A172 (cell line): ENCODE data around the gene JAKMIP2. TPM values are rescaled to one million over a fixed set of nuclear protein-coding genes. Genes with fewer than 3 reads are reported as not detected.
A peak's percentile ranks its signal among the peaks of the same experiment; 100 is the strongest.
"Not testable (repeated sequence)": the region's sequence is repeated elsewhere in the genome, so short reads cannot be mapped to it uniquely, and the experiment has no call there.

Experiments used
- DNase-seq: peaks from one replicate; pipeline ENCODE4 v3.0.0-alpha.2; 2015; ENCODE audit warnings: low spot score
- total RNA-seq: library from RNA; depleted of rRNA; stranded (reverse); fragments of >200 nt; shearing (Covaris generic); gene quantifications from 2 replicates; pipeline ENCODE4 v1.2.3, GENCODE V29; 2014

JAKMIP2 gene
- total RNA-seq, 1 experiment from 2014 or later, result 15.6 TPM

GRCh38 chr5:147659166-147659929, 123.2 kb downstream of the JAKMIP2 start:
- DNase-seq, result no peak

- DNase-seq, result no peak
Measured at GRCh38 chr5:147658293-147658932, 124.1 kb downstream of the JAKMIP2 start.

- no peak for DNase-seq
Measured at GRCh38 chr5:147648597-147648996, 133.9 kb downstream of the JAKMIP2 start.

- no peak for DNase-seq
Measured at GRCh38 chr5:147645197-147645596, 137.3 kb downstream of the JAKMIP2 start.

- no peak for DNase-seq
Measured at GRCh38 chr5:147644460-147644859, 138.1 kb downstream of the JAKMIP2 start.

- no peak for DNase-seq
Measured at GRCh38 chr5:147643142-147643541, 139.4 kb downstream of the JAKMIP2 start.

GRCh38 chr5:147642666-147643065, 139.9 kb downstream of the JAKMIP2 start:
- DNase-seq, result no peak

- DNase-seq, result no peak
Measured at GRCh38 chr5:147639321-147639720, 143.2 kb downstream of the JAKMIP2 start.

GRCh38 chr5:147636729-147636984, 145.9 kb downstream of the JAKMIP2 start:
- DNase-seq, result no peak

- no peak for DNase-seq
Measured at GRCh38 chr5:147635882-147636728, 146.4 kb downstream of the JAKMIP2 start.

GRCh38 chr5:147635439-147635838, 147.1 kb downstream of the JAKMIP2 start:
- not testable (repeated sequence) for DNase-seq

- DNase-seq, result no peak
Measured at GRCh38 chr5:147633173-147633572, 149.4 kb downstream of the JAKMIP2 start.

GRCh38 chr5:147631428-147632003, 151.0 kb downstream of the JAKMIP2 start:
- no peak for DNase-seq

- DNase-seq, result no peak
Measured at GRCh38 chr5:147629196-147629595, 153.3 kb downstream of the JAKMIP2 start.

GRCh38 chr5:147628058-147628895, 154.3 kb downstream of the JAKMIP2 start:
- DNase-seq, result peak; percentile 76

- DNase-seq, result no peak
Measured at GRCh38 chr5:147626464-147626863, 156.1 kb downstream of the JAKMIP2 start.

- DNase-seq, result no peak
Measured at GRCh38 chr5:147621016-147621415, 161.5 kb downstream of the JAKMIP2 start.

GRCh38 chr5:147619281-147619878, 163.1 kb downstream of the JAKMIP2 start:
- DNase-seq, result no peak

GRCh38 chr5:147617711-147618350, 164.7 kb downstream of the JAKMIP2 start:
- no peak for DNase-seq

GRCh38 chr5:147617191-147617606, 165.3 kb downstream of the JAKMIP2 start:
- no peak for DNase-seq
